Dendritic cell treated with granulocyte-macrophage colony-stimulating factor and Interleukin-4, amounts not matched to agents 40 ng/mL and 50 ng/mL, for 4 days (primary cell): ENCODE data around the gene RNF121.

Experiments used
- H3K27ac Mint-ChIP-seq: one replicate; pipeline ENCODE4 v1.8.0; 2022; ENCODE audit warnings: mild to moderate bottlenecking, mixed read lengths
- H3K27me3 Mint-ChIP-seq: one replicate; pipeline ENCODE4 v1.8.0; 2022; ENCODE audit warnings: mild to moderate bottlenecking, mixed read lengths
- H3K36me3 Mint-ChIP-seq: one replicate; pipeline ENCODE4 v1.8.0; 2022; ENCODE audit warnings: low read depth, mixed read lengths
- H3K4me1 Mint-ChIP-seq: one replicate; pipeline ENCODE4 v1.8.0; 2022; ENCODE audit warnings: low read depth, mixed read lengths
- H3K4me3 Mint-ChIP-seq: one replicate; pipeline ENCODE4 v1.8.0; 2022; ENCODE audit warnings: mild to moderate bottlenecking, moderate library complexity, mixed read lengths
- H3K9me3 Mint-ChIP-seq: one replicate; pipeline ENCODE4 v1.8.0; 2022; ENCODE audit warnings: mixed read lengths
- intact Hi-C: fragments of 100-400 bp; cut with micrococcal nuclease; formaldehyde crosslinking; loops from one replicate; pipeline ENCODE4 v1.15.0; 2022

Gene RNF121

DNA sequence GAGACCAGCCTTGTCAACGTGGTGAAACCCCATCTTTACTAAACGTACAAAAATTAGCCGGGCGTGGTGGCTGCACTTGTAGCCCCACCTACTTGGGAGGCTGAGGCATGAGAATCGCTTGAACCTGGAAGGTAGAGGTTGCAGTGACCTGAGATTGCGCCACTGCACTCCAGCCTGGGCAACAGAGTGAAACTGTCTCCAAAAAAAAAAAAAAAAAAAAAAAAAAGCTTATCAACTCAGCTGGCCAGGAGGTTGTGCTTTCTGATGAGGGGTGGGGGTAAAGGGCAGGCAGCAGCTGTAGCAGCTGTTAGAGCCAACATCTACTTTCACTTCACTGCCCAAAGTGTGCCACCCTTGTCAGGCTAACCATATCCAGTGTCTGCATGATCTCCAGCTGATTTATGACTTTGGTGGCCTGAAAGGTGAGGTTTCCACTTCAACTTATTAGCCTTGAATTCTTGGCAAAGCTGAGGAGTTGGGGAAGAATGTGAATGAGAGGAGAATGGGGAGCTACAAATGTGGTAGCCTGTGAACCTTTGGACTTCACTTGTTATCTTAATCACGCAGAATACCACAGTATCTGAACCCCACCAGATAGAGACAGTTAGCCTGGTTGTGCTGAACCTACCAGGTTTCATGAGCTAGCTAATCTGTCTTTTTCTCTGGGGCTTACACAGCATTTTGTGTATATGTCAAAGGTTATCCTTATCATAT is 19.6 kb downstream of the RNF121 start:
- Mint-ChIP-seq H3K9me3 (no peaks in the 10 kb centered on the region), H3K27ac (no peak overlapping the region), H3K4me3 (no peak overlapping the region), H3K36me3 (peaks cover 18% of the 10 kb centered on the region), H3K27me3 (no peaks in the 10 kb centered on the region), H3K4me1 (peaks cover 26% of the 10 kb centered on the region)
- intact Hi-C loops = no loop called here

DNA sequence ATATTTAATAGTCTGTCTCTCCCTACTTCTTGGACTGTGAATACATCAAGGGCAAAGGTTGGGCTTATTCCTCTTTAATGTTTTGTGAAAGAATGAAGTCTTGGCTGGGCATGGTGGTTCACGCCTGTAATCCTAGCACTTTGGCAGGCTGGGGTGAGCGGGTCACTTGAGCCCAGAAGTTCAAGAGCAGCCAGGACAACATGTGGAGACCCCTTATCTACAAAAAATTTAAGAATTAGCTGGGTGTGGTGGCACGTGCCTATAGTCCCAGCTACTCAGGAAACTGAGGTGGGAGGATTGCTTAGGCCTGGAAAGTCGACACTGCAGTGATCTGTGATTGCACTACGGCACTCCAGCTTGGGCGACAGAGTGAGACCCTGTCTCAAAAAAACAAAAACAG is 20.2 kb downstream of the RNF121 start:
- H3K36me3 Mint-ChIP-seq = peaks cover 18% of the 10 kb centered on the region
- intact Hi-C loops = no loop called here
- H3K4me3 Mint-ChIP-seq = no peak overlapping the region
- H3K27me3 Mint-ChIP-seq = no peaks in the 10 kb centered on the region
- no peaks in the 10 kb centered on the region for H3K9me3 Mint-ChIP-seq
- H3K27ac Mint-ChIP-seq = no peak overlapping the region
- peaks cover 20% of the 10 kb centered on the region for H3K4me1 Mint-ChIP-seq

DNA sequence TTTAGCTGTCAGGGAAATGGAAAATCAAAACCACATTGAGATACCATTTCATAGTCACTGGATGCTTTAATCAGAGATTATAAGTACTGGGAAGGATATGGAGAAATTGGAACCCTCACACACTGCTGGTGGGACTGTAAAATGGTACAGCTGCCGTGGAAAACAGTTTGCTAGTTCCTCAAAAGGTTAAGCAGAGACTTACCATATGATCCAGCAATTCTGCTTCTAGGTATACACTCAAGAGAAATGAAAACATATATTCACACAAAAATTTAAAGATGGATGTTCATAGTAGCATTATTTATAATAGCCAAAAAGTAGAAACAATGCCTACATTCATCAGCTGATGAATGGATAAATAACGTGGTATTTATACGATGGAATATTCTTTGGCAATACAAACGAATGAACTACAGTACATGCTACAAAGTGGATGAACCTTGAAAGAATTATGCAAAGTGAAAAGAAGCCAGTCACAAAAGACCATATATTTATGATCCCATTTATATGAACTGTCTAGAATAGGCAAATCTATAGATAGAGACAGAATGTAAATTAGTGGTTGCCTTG is 23.0 kb downstream of the RNF121 start:
- intact Hi-C loops = no loop called here
- Mint-ChIP-seq H3K27me3 (no peaks in the 10 kb centered on the region), H3K4me3 (no peak overlapping the region), H3K9me3 (no peaks in the 10 kb centered on the region), H3K36me3 (peaks cover 11% of the 10 kb centered on the region), H3K27ac (no peak overlapping the region), H3K4me1 (peaks cover 27% of the 10 kb centered on the region)

- H3K36me3 Mint-ChIP-seq = peaks cover 25% of the 10 kb centered on the region
- H3K27me3 Mint-ChIP-seq = no peaks in the 10 kb centered on the region
- intact Hi-C loops = no loop called here
- H3K9me3 Mint-ChIP-seq = no peaks in the 10 kb centered on the region
- peaks cover 22% of the 10 kb centered on the region for H3K4me1 Mint-ChIP-seq
- H3K4me3 Mint-ChIP-seq = no peak overlapping the region
- H3K27ac Mint-ChIP-seq = no peak overlapping the region
Observed at GRCh38 chr11:71955898-71956456, 27.1 kb downstream of the RNF121 start.

- intact Hi-C loops = no loop called here
- no peak overlapping the region for H3K4me3 Mint-ChIP-seq
- no peaks in the 10 kb centered on the region for H3K27me3 Mint-ChIP-seq
- H3K4me1 Mint-ChIP-seq = peaks cover 31% of the 10 kb centered on the region
- H3K9me3 Mint-ChIP-seq = no peaks in the 10 kb centered on the region
- peaks cover 32% of the 10 kb centered on the region for H3K36me3 Mint-ChIP-seq
- H3K27ac Mint-ChIP-seq = peak overlapping the region; percentile 78
Observed at GRCh38 chr11:71962428-71963038, 33.7 kb downstream of the RNF121 start.

DNA sequence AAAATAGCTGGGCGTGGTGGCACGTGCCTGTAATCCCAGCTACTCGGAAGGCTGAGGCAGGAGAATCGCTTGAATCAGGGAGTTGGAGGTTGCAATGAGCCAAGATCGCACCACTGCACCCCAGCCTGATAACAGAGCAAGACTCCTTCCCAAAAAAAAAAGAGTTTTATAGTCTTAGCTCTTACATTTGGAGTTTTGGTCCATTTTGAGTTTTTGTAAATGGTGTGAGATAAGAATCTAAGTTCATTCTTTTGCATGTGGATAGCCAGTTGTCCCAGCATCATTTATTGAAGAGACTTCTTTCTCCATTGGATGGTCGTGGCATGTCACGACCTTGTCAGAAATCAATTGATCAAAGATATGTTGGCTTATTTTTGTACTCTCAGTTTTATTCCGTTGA is 34.6 kb downstream of the RNF121 start:
- Mint-ChIP-seq H3K4me1 (peaks cover 31% of the 10 kb centered on the region), H3K9me3 (no peaks in the 10 kb centered on the region), H3K36me3 (peaks cover 35% of the 10 kb centered on the region), H3K27ac (peak overlapping the region; percentile 78), H3K27me3 (no peaks in the 10 kb centered on the region), H3K4me3 (no peak overlapping the region)
- intact Hi-C loops = no loop called here

GRCh38 chr11:71964641-71965040 is 35.8 kb downstream of the RNF121 start:
- Mint-ChIP-seq H3K27me3 (no peaks in the 10 kb centered on the region), H3K27ac (peak overlapping the region; percentile 17), H3K4me1 (peaks cover 31% of the 10 kb centered on the region), H3K4me3 (no peak overlapping the region), H3K36me3 (peaks cover 34% of the 10 kb centered on the region), H3K9me3 (no peaks in the 10 kb centered on the region)
- intact Hi-C loops = no loop called here

- intact Hi-C loops = no loop called here
- H3K36me3 Mint-ChIP-seq = peaks cover 67% of the 10 kb centered on the region
Observed at GRCh38 chr11:71971680-71972079, 42.8 kb downstream of the RNF121 start.

DNA sequence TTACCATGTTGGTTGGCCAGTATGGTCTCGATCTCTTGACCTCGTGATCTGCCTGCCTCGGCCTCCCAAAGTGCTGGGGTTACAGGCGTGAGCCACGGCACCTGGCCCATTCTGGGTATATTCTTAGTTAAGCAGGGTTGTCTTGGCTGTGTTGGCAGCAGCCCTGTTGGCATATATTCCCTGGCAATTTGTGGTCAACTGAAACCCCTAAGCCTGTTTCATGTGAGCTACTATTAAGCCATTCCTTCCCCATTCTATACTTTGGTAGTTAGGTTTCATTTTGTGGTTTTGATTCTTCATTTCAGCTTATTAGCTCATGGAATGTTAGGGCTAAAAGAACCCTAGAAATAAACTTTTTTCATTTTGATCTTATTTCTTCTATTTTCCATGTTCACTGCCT is 47.7 kb downstream of the RNF121 start:
- H3K4me3 Mint-ChIP-seq = no peak overlapping the region
- no peaks in the 10 kb centered on the region for H3K27me3 Mint-ChIP-seq
- H3K27ac Mint-ChIP-seq = no peak overlapping the region
- H3K9me3 Mint-ChIP-seq = no peaks in the 10 kb centered on the region
- H3K36me3 Mint-ChIP-seq = peaks cover 74% of the 10 kb centered on the region
- intact Hi-C loops = loop anchor here (5.0 kb wide), 2 partner anchors 41 to 116 kb away; no protein-coding TSS in a partner anchor
- H3K4me1 Mint-ChIP-seq = peaks cover 35% of the 10 kb centered on the region

More at GRCh38 chr11:71971680-71972079, 42.8 kb downstream of the RNF121 start:
- Mint-ChIP-seq H3K4me1 (peaks cover 12% of the 10 kb centered on the region), H3K4me3 (no peak overlapping the region), H3K27ac (no peak overlapping the region), H3K27me3 (no peaks in the 10 kb centered on the region), H3K9me3 (no peaks in the 10 kb centered on the region)

- no peaks in the 10 kb centered on the region for H3K27me3 Mint-ChIP-seq
Observed at GRCh38 chr11:71977090-71977489, 48.2 kb downstream of the RNF121 start.

DNA sequence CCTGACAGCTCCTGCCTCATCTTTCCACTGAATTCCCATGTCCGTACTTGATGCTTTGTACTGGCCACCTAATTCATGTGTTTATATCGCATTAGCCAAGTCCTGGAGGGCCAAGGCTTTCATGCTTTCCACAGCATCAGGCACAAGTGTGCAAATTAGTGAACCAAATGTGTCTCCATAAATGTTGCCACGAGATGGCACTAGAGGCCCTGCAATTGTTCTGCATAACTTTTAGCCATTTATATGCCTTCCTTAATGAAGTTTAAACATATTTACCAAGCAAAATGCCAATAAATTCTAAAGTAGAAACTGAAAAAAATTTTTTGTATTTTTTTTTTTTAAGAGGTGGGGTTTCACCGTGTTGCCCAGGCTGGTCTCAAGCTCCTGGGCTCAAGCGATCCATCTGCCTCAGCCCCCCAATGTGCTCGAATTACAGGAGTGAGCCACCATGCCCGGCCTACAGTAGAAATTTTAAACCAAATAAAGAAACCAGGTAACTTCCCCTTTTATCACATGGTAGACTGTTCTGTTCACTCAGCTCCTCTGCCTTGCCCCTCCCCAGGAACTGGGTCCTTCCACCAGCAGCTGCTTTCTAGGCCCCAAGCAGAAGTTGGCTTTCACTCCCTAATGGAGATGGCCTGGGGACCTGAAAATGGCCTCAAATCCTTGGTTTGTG is 49.0 kb downstream of the RNF121 start:
- H3K4me3 Mint-ChIP-seq = peak overlapping the region; percentile 17
- no peaks in the 10 kb centered on the region for H3K27me3 Mint-ChIP-seq
- peak overlapping the region; percentile 91 for H3K27ac Mint-ChIP-seq
- no peaks in the 10 kb centered on the region for H3K9me3 Mint-ChIP-seq
- peaks cover 37% of the 10 kb centered on the region for H3K4me1 Mint-ChIP-seq
- peaks cover 74% of the 10 kb centered on the region for H3K36me3 Mint-ChIP-seq
- intact Hi-C loops = loop anchor here (2.0 to 5.0 kb wide), 3 partner anchors 19 to 114 kb away; no protein-coding TSS in a partner anchor

More at GRCh38 chr11:71977090-71977489, 48.2 kb downstream of the RNF121 start:
- intact Hi-C loops = loop anchor here (5.0 kb wide), 2 partner anchors 40 to 115 kb away; no protein-coding TSS in a partner anchor
- H3K4me1 Mint-ChIP-seq = peaks cover 37% of the 10 kb centered on the region
- peaks cover 74% of the 10 kb centered on the region for H3K36me3 Mint-ChIP-seq
- no peak overlapping the region for H3K27ac Mint-ChIP-seq
- H3K4me3 Mint-ChIP-seq = no peak overlapping the region
- no peaks in the 10 kb centered on the region for H3K9me3 Mint-ChIP-seq

- intact Hi-C loops = loop anchor here (2.0 to 5.0 kb wide), 3 partner anchors 18 to 113 kb away; no protein-coding TSS in a partner anchor
- no peak overlapping the region for H3K4me3 Mint-ChIP-seq
- H3K4me1 Mint-ChIP-seq = peaks cover 37% of the 10 kb centered on the region
- peak overlapping the region; percentile 27 for H3K27ac Mint-ChIP-seq
- no peaks in the 10 kb centered on the region for H3K27me3 Mint-ChIP-seq
- H3K9me3 Mint-ChIP-seq = no peaks in the 10 kb centered on the region
- H3K36me3 Mint-ChIP-seq = peaks cover 76% of the 10 kb centered on the region
Observed at GRCh38 chr11:71979094-71979493, 50.2 kb downstream of the RNF121 start.

- Mint-ChIP-seq H3K27me3 (no peaks in the 10 kb centered on the region), H3K9me3 (no peaks in the 10 kb centered on the region), H3K27ac (peak overlapping the region; percentile 27), H3K4me1 (peaks cover 32% of the 10 kb centered on the region), H3K4me3 (no peak overlapping the region), H3K36me3 (peaks cover 73% of the 10 kb centered on the region)
- intact Hi-C loops = loop anchor here (2.0 to 5.0 kb wide), 3 partner anchors 17 to 113 kb away; no protein-coding TSS in a partner anchor
Observed at GRCh38 chr11:71979602-71980001, 50.8 kb downstream of the RNF121 start.
